Astrocyte (in vitro differentiated cells and primary cell): Measurements from ENCODE around the gene LRRC30.

ENCODE experiments used
- EZH2 ChIP-seq: IDR thresholded peaks from 2 replicates; pipeline ENCODE4 v1.6.1; 2012; ENCODE audit warnings: mild to moderate bottlenecking, low read length, inconsistent platforms; ENCODE audit not compliant: insufficient read depth
- TF ChIP-seq, protein P1 (sequence below): IDR thresholded peaks from 2 replicates; pipeline ENCODE4 v1.5.1; 2011; ENCODE audit warnings: low read depth, mild to moderate bottlenecking, inconsistent platforms, low read length, moderate library complexity; ENCODE audit not compliant: insufficient read depth

DNA sequence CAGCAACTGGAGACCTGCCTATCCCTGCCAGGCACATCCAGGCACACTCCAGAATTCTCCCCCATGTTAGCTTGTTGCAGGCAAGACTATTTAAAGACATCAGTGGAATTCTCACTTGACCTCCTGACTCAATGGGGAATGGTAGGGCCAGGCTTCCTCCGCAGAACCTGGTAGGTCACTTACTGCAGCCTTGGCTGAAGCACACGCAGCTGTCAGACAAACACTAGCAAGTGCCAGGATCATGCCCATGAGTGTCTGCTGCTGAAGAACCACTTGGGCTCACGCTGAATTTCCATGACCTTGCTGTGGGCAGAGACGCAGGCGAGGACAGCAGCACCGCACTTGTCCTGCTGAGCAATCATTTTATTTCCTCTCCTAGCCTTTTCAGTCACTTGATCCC is 3.2 kb downstream of the LRRC30 start:
- TF ChIP-seq, protein P1, sequence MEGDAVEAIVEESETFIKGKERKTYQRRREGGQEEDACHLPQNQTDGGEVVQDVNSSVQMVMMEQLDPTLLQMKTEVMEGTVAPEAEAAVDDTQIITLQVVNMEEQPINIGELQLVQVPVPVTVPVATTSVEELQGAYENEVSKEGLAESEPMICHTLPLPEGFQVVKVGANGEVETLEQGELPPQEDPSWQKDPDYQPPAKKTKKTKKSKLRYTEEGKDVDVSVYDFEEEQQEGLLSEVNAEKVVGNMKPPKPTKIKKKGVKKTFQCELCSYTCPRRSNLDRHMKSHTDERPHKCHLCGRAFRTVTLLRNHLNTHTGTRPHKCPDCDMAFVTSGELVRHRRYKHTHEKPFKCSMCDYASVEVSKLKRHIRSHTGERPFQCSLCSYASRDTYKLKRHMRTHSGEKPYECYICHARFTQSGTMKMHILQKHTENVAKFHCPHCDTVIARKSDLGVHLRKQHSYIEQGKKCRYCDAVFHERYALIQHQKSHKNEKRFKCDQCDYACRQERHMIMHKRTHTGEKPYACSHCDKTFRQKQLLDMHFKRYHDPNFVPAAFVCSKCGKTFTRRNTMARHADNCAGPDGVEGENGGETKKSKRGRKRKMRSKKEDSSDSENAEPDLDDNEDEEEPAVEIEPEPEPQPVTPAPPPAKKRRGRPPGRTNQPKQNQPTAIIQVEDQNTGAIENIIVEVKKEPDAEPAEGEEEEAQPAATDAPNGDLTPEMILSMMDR: no peak
- TF ChIP-seq EZH2: no peak
